Keratinocyte (primary cell): ENCODE data around the gene NOP9. TPM values are rescaled to one million over a fixed set of nuclear protein-coding genes. Genes with fewer than 3 reads are reported as not detected.

Experiments
- DNase-seq: peaks from one replicate; pipeline ENCODE4 v3.0.0-alpha.2; 2011; ENCODE audit warnings: low read depth, missing footprints, low spot score
- FAIRE-seq: peaks from 2 replicates; lab custom pipeline; 2011; peaks lifted over from hg19 to GRCh38; lab: Jason Lieb, UNC
- H2AFZ ChIP-seq: 2 replicates; pipeline ENCODE4 v1.6.0; 2012; ENCODE audit warnings: low read length, control low read depth, inconsistent platforms; ENCODE audit not compliant: control insufficient read depth
- H3K27ac ChIP-seq: 2 replicates; pipeline ENCODE4 v1.5.1; 2011; ENCODE audit warnings: low read length; ENCODE audit not compliant: control insufficient read depth, insufficient read depth
- H3K27me3 ChIP-seq: 3 replicates; pipeline ENCODE4 v1.6.0; 2011; ENCODE audit warnings: low read length; ENCODE audit not compliant: control insufficient read depth, insufficient read depth; ENCODE audit errors: extremely low read depth
- H3K36me3 ChIP-seq, 2 experiments: 2 replicates in 1 of 2; 3 replicates in 1 of 2; pipeline ENCODE4 v1.5.1; 2011; ENCODE audit warnings: low read length in 2 of 2, mild to moderate bottlenecking in 1 of 2; ENCODE audit not compliant: control insufficient read depth in 2 of 2, insufficient read depth in 2 of 2; ENCODE audit errors: extremely low read depth in 1 of 2
- H3K4me1 ChIP-seq: 3 replicates; pipeline ENCODE4 v1.5.1; 2011; ENCODE audit warnings: low read length; ENCODE audit not compliant: control insufficient read depth, insufficient read depth; ENCODE audit errors: extremely low read depth
- H3K4me2 ChIP-seq: 3 replicates; pipeline ENCODE4 v1.6.0; 2011; ENCODE audit warnings: low read depth, low read length; ENCODE audit not compliant: control insufficient read depth, insufficient read depth; ENCODE audit errors: extremely low read depth
- H3K4me3 ChIP-seq, 3 experiments: fragments of 200-600 bp in 1 of 3; sonication (generic) in 1 of 3; 2 replicates in 2 of 3; 3 replicates in 1 of 3; pipeline ENCODE4 v1.5.1; 2011 to 2016; ENCODE audit warnings: low read length in 3 of 3, mild to moderate bottlenecking in 3 of 3, control low read depth in 2 of 3, inconsistent platforms in 1 of 3, low read depth in 1 of 3, mixed read lengths in 1 of 3, mixed run types in 1 of 3, moderate library complexity in 1 of 3; ENCODE audit not compliant: control insufficient read depth in 2 of 3, insufficient read depth in 2 of 3; ENCODE audit errors: extremely low read depth in 1 of 3
- H3K79me2 ChIP-seq: 2 replicates; pipeline ENCODE4 v1.6.0; 2012; ENCODE audit warnings: low read length; ENCODE audit not compliant: control insufficient read depth, insufficient read depth
- H3K9ac ChIP-seq: 3 replicates; pipeline ENCODE4 v1.6.0; 2011; ENCODE audit warnings: low read length; ENCODE audit not compliant: control insufficient read depth, insufficient read depth; ENCODE audit errors: extremely low read depth
- H3K9me1 ChIP-seq: 3 replicates; pipeline ENCODE4 v1.6.0; 2011; ENCODE audit warnings: low read length; ENCODE audit not compliant: control insufficient read depth, insufficient read depth; ENCODE audit errors: extremely low read depth
- H3K9me3 ChIP-seq: 2 replicates; pipeline ENCODE4 v1.5.1; 2012; ENCODE audit warnings: low read depth, low read length; ENCODE audit not compliant: control insufficient read depth
- H4K20me1 ChIP-seq: 3 replicates; pipeline ENCODE4 v1.6.0; 2011; ENCODE audit warnings: low read length; ENCODE audit not compliant: control insufficient read depth, insufficient read depth; ENCODE audit errors: extremely low read depth
- CTCF ChIP-seq, 3 experiments: IDR thresholded peaks in 1 of 3; conservative IDR thresholded peaks in 1 of 3; optimal IDR thresholded peaks in 1 of 3; 2 replicates in 2 of 3; 3 replicates in 1 of 3; pipeline versions ENCODE3 to v1.5.1; 2011; ENCODE audit warnings: low read length in 3 of 3, mild to moderate bottlenecking in 3 of 3, moderate library complexity in 2 of 3, control low read depth in 1 of 3, inconsistent platforms in 1 of 3; ENCODE audit not compliant: insufficient read depth in 2 of 3; ENCODE audit errors: extremely low read depth in 1 of 3
- EZH2 ChIP-seq: IDR thresholded peaks from one replicate; pipeline ENCODE4 v1.6.1; 2012; ENCODE audit warnings: inconsistent platforms, mild to moderate bottlenecking, low read length, moderate library complexity
- dilution Hi-C: fragments of 300-500 bp; cut with MboI; formaldehyde crosslinking; loops from one replicate; pipeline ENCODE4 v1.7.0; 2020; ENCODE audit warnings: low sequenced_read_pairs; ENCODE audit not compliant: extremely low pct_ligation_motif_present
- polyA plus RNA-seq, 5 experiments: library from polyadenylated mRNA; depleted of rRNA in 3 of 5; stranded (reverse) in 3 of 5; stranded (forward) in 1 of 5; unstranded in 1 of 5; fragments of >200 nt; gene quantifications; 1 replicate in 1 of 5; 2 replicates in 3 of 5; 3 replicates in 1 of 5; pipeline versions ENCODE4 v1.2.1 to v1.2.3, GENCODE V29; 2011 to 2012; ENCODE audit warnings: missing spikeins in 2 of 5, low read depth in 1 of 5, low replicate concordance in 1 of 5

The NOP9 gene
- polyA plus RNA-seq, 1 donor (not counting 4 experiments of a cell fraction or from before 2014, with no cell fraction given) = 19.9 TPM

GRCh38 chr14:24349742-24350141 is 50.1 kb downstream of the NOP9 start:
- dilution Hi-C loops = no loop called here
- Histone ChIP-seq H3K36me3 (no peaks in the 10 kb centered on the region), H3K4me1 (no peaks in the 10 kb centered on the region), H3K27me3 (no peaks in the 10 kb centered on the region), H3K79me2 (no peaks in the 10 kb centered on the region), H3K27ac (no peak overlapping the region), H2AFZ (no peak overlapping the region), H3K4me2 (no peak overlapping the region), H3K9me3 (no peaks in the 10 kb centered on the region), H3K9me1 (no peaks in the 10 kb centered on the region), H3K9ac (no peak overlapping the region), H3K4me3 (no peak overlapping the region), H4K20me1 (no peaks in the 10 kb centered on the region)
- TF ChIP-seq EZH2 (no peak), CTCF (optimal IDR thresholded peaks at IDR 0.05 in 1 of 3, IDR thresholded peaks at IDR 0.05 in 1 of 3, conservative IDR thresholded peaks at IDR 0.05 in 1 of 3; ENCODE audit: extremely low read depth in 1 of 3, insufficient read depth in 2 of 3, low read length in 3 of 3) (no peak)
- no peak for DNase-seq
- no peak for FAIRE-seq

GRCh38 chr14:24351517-24351916 is 51.9 kb downstream of the NOP9 start:
- Histone ChIP-seq H3K4me3 (no peak overlapping the region), H3K9ac (no peak overlapping the region), H3K9me3 (no peaks in the 10 kb centered on the region), H3K4me1 (no peaks in the 10 kb centered on the region), H3K79me2 (no peaks in the 10 kb centered on the region), H3K27me3 (no peaks in the 10 kb centered on the region), H3K9me1 (no peaks in the 10 kb centered on the region), H2AFZ (no peak overlapping the region), H3K36me3 (no peaks in the 10 kb centered on the region), H4K20me1 (no peaks in the 10 kb centered on the region), H3K4me2 (no peak overlapping the region), H3K27ac (no peak overlapping the region)
- dilution Hi-C loops = no loop called here
- DNase-seq = no peak
- FAIRE-seq = no peak
- TF ChIP-seq CTCF (optimal IDR thresholded peaks at IDR 0.05 in 1 of 3, IDR thresholded peaks at IDR 0.05 in 1 of 3, conservative IDR thresholded peaks at IDR 0.05 in 1 of 3; ENCODE audit: extremely low read depth in 1 of 3, insufficient read depth in 2 of 3, low read length in 3 of 3) = peak in 1 of 3 experiments; percentile 19
- no peak for TF ChIP-seq EZH2
